K562 (cell line): ENCODE results near the gene SEMA5A. TPM values are rescaled to one million over a fixed set of nuclear protein-coding genes. Genes with fewer than 3 reads are reported as not detected.

Experiments
- ATAC-seq: fragments of 200-7000 bp; cut with Tn5 transposase; 3 replicates; pipeline ENCODE4 v1.9.1; 2020; ENCODE audit warnings: moderate library complexity
- BruUV-seq: library from RNA; stranded (reverse); fragments of 400-500 nt; replicated peaks from 2 replicates; lab custom pipeline; 2021; lab: Mats Ljungman, UMichigan
- CTCF ChIA-PET: fragments of 300-600 bp; formaldehyde crosslinking; extraction: SDS; loops from one replicate; lab custom pipeline; 2021; ENCODE audit warnings: low intra/inter-chr PET ratio; lab: Yijun Ruan, JAX
- POLR2A ChIA-PET: fragments of 300-600, 350-650 bp; sonication (Branson Sonifier 250); formaldehyde crosslinking; extraction: SDS; loops from one replicate; lab custom pipeline; 2021; ENCODE audit warnings: antibody characterized with exemption, inconsistent platforms; lab: Yijun Ruan, JAX
- DNase-seq, 4 experiments: peaks; one replicate each; pipeline versions ENCODE4 v3.0.0 to v3.0.0-alpha.2; 2011 to 2018; ENCODE audit warnings: low spot score in 3 of 4, mixed read lengths in 3 of 4; ENCODE audit errors: extremely low read depth in 1 of 4
- FAIRE-seq: peaks from 2 replicates; lab custom pipeline; 2011; peaks lifted over from hg19 to GRCh38; lab: Jason Lieb, UNC
- H2AFZ ChIP-seq: 2 replicates; pipeline ENCODE4 v1.6.0; 2011; ENCODE audit warnings: low read depth, low read length, control low read depth, inconsistent platforms
- H3K27ac ChIP-seq: fragments of 200-600 bp; 3 replicates; pipeline ENCODE4 v1.8.0; 2011; ENCODE audit warnings: low read depth, mild to moderate bottlenecking, control low read depth, inconsistent platforms, low read length, moderate library complexity, mixed read lengths; ENCODE audit errors: extremely low read depth
- H3K27me3 ChIP-seq, 2 experiments: fragments of 300-600 bp in 1 of 2; 2 replicates in 1 of 2; 3 replicates in 1 of 2; pipeline versions ENCODE4 v1.6.0 to v1.8.0; 2011; ENCODE audit warnings: inconsistent platforms in 2 of 2, low read length in 2 of 2, mild to moderate bottlenecking in 1 of 2, mixed read lengths in 1 of 2, moderate library complexity in 1 of 2; ENCODE audit not compliant: control insufficient read depth in 2 of 2, insufficient read depth in 2 of 2
- H3K36me3 ChIP-seq: fragments of 300-600 bp; 3 replicates; pipeline ENCODE4 v1.8.0; 2011; ENCODE audit warnings: mild to moderate bottlenecking, low read length, inconsistent platforms; ENCODE audit not compliant: control insufficient read depth, insufficient read depth
- H3K4me1 ChIP-seq, 2 experiments: fragments of 200-600 bp in 1 of 2; replicated peaks in 1 of 2; 2 replicates in 1 of 2; 3 replicates in 1 of 2; pipeline versions ENCODE4 v1.5.1 to v1.8.0; 2011; ENCODE audit warnings: inconsistent platforms in 2 of 2, low read length in 2 of 2, mild to moderate bottlenecking in 1 of 2, mixed read lengths in 1 of 2, moderate library complexity in 1 of 2; ENCODE audit not compliant: control insufficient read depth in 2 of 2, insufficient read depth in 2 of 2
- H3K4me2 ChIP-seq: 2 replicates; pipeline ENCODE4 v1.6.1; 2011; ENCODE audit warnings: low read length, control low read depth, inconsistent platforms, mixed read lengths; ENCODE audit not compliant: insufficient read depth
- H3K4me3 ChIP-seq: fragments of 200-600 bp; sonication (generic), shearing (Covaris generic); 2 replicates; pipeline ENCODE4 v1.5.1; 2016; ENCODE audit warnings: control low read depth, inconsistent platforms
- H3K79me2 ChIP-seq: fragments of 200-600 bp; 3 replicates; pipeline ENCODE4 v1.8.0; 2011; ENCODE audit warnings: low read length, inconsistent platforms; ENCODE audit not compliant: control insufficient read depth, insufficient read depth
- H3K9ac ChIP-seq, 2 experiments: 2 replicates each; pipeline versions ENCODE4 v1.6.0 to v1.6.1; 2011; ENCODE audit warnings: low read depth in 2 of 2, low read length in 2 of 2, control low read depth in 1 of 2, inconsistent platforms in 1 of 2, mild to moderate bottlenecking in 1 of 2, mixed read lengths in 1 of 2; ENCODE audit not compliant: insufficient read depth in 1 of 2
- H3K9me1 ChIP-seq: one replicate; pipeline ENCODE4 v1.6.0; 2011; ENCODE audit warnings: inconsistent platforms, mild to moderate bottlenecking, low read length, moderate library complexity; ENCODE audit not compliant: control insufficient read depth, insufficient read depth
- H3K9me3 ChIP-seq: replicated peaks from 2 replicates; pipeline ENCODE4 v1.5.1; 2011; ENCODE audit warnings: low read depth, low read length, inconsistent platforms; ENCODE audit not compliant: control insufficient read depth, insufficient read depth
- H4K20me1 ChIP-seq: replicated peaks from 2 replicates; pipeline ENCODE4 v1.6.1; 2011; ENCODE audit warnings: low read length, inconsistent platforms, mixed read lengths; ENCODE audit not compliant: control insufficient read depth, insufficient read depth
- ATF1 ChIP-seq, 2 experiments: fragments of 450-650 bp in 1 of 2; IDR thresholded peaks; 2 replicates each; pipeline ENCODE4 v1.6.1; 2016; ENCODE audit warnings: missing compliant biosample characterization in 1 of 2, missing genetic modification characterization in 1 of 2
- BMI1 ChIP-seq: fragments of 150-350 bp; IDR thresholded peaks from 2 replicates; pipeline ENCODE4 v1.6.1; 2014; ENCODE audit warnings: low read length
- DLX4 ChIP-seq: fragments of 250-450 bp; sonication (Bioruptor Pico); IDR thresholded peaks from 2 replicates; pipeline ENCODE4 v1.6.1; 2021; ENCODE audit warnings: mild to moderate bottlenecking
- ESRRB ChIP-seq: fragments of 250-450 bp; sonication (Bioruptor Pico); IDR thresholded peaks from 2 replicates; pipeline ENCODE4 v1.5.0; 2020; ENCODE audit warnings: mild to moderate bottlenecking, moderate library complexity, borderline replicate concordance
- KAT2B ChIP-seq: IDR thresholded peaks from one replicate; pipeline ENCODE4 v1.6.1; 2012; ENCODE audit warnings: low read depth, mild to moderate bottlenecking, control low read depth, inconsistent platforms, low read length, moderate library complexity
- MAX ChIP-seq: sonication (generic); formaldehyde crosslinking; IDR thresholded peaks from 2 replicates; pipeline ENCODE4 v1.9.0; 2022; ENCODE audit warnings: mild to moderate bottlenecking, missing genetic modification reagents
- MBD2 ChIP-seq: sonication (generic); IDR thresholded peaks from 2 replicates; pipeline ENCODE4 v1.6.1; 2016; ENCODE audit warnings: low read depth, borderline replicate concordance
- NCOA1 ChIP-seq: fragments of 450-650 bp; IDR thresholded peaks from 2 replicates; pipeline ENCODE4 v1.6.1; 2016; ENCODE audit warnings: low read depth
- NCOA4 ChIP-seq: fragments of 450-650 bp; IDR thresholded peaks from 2 replicates; pipeline ENCODE4 v1.6.1; 2018; ENCODE audit warnings: mild to moderate bottlenecking; ENCODE audit not compliant: partially characterized antibody
- NCOA6 ChIP-seq: fragments of 450-650 bp; IDR thresholded peaks from 2 replicates; pipeline ENCODE4 v1.6.1; 2017; ENCODE audit warnings: mild to moderate bottlenecking
- NR1H2 ChIP-seq: sonication (generic); formaldehyde crosslinking; IDR thresholded peaks from 2 replicates; pipeline ENCODE4 v1.4.0; 2020; ENCODE audit warnings: mild to moderate bottlenecking, missing genetic modification reagents
- SMAD1 ChIP-seq: fragments of 150-350 bp; IDR thresholded peaks from 2 replicates; pipeline ENCODE4 v1.6.1; 2014; ENCODE audit warnings: low read length, low read depth; ENCODE audit not compliant: partially characterized antibody
- SPI1 ChIP-seq: IDR thresholded peaks from 2 replicates; pipeline ENCODE4 v1.6.1; 2011; ENCODE audit warnings: low read depth, low read length, control low read depth, borderline replicate concordance
- ZBTB34 ChIP-seq: fragments of 250-450 bp; sonication (Bioruptor Pico); IDR thresholded peaks from 2 replicates; pipeline ENCODE4 v1.8.0; 2021; ENCODE audit warnings: mild to moderate bottlenecking, moderate library complexity
- ZKSCAN8 ChIP-seq: fragments of 200-800 bp; sonication (Bioruptor generic); IDR thresholded peaks from 2 replicates; pipeline ENCODE4 v1.6.1; 2016; ENCODE audit warnings: missing genetic modification characterization, missing compliant biosample characterization
- ZNF165 ChIP-seq: fragments of 250-450 bp; sonication (Bioruptor Pico); IDR thresholded peaks from 2 replicates; pipeline ENCODE4 v1.4.0; 2020; ENCODE audit warnings: borderline replicate concordance
- ZNF398 ChIP-seq: fragments of 250-450 bp; sonication (Bioruptor Pico); IDR thresholded peaks from 2 replicates; pipeline ENCODE4 v1.8.0; 2021; ENCODE audit warnings: moderate library complexity, mild to moderate bottlenecking, inconsistent platforms
- ZNF511 ChIP-seq: sonication (generic); formaldehyde crosslinking; IDR thresholded peaks from 2 replicates; pipeline ENCODE4 v1.8.0; 2022; ENCODE audit warnings: mild to moderate bottlenecking, missing genetic modification reagents
- WGBS: fragments of 100-300 bp; shearing (Covaris generic); methylation state at CpG from one replicate; pipeline ENCODE4 v1.1.6; 2016; ENCODE audit warnings: low coverage, mixed read lengths; ENCODE audit not compliant: insufficient coverage; ENCODE audit errors: missing lambda C conversion rate; 5-methylcytosine and 5-hydroxymethylcytosine counted together
- in situ Hi-C: fragments of 300-500 bp; cut with MboI; formaldehyde crosslinking; loops from 4 replicates; pipeline ENCODE4 v1.15.0; 2018; ENCODE audit warnings: inconsistent platforms, mixed read lengths
- intact Hi-C: fragments of 100-400 bp; cut with micrococcal nuclease; formaldehyde crosslinking; loops from 2 replicates; pipeline ENCODE4 v1.14.2; 2022
- polyA plus RNA-seq, 8 experiments: library from polyadenylated mRNA; depleted of rRNA in 4 of 8; stranded (reverse) in 5 of 8; unstranded in 3 of 8; fragments of >200 nt; fragmentation: Nextera tagmentation in 2 of 8; fragmentation: Illumina TruSeq in 1 of 8; extraction: Ambion mirVana in 2 of 8; extraction: Trizol in 1 of 8; gene quantifications; 2 replicates each; pipeline versions ENCODE4 v1.2.1 to v1.2.3, GENCODE V29; 2011 to 2014; ENCODE audit warnings: inconsistent platforms in 1 of 8, missing spikeins in 1 of 8
- total RNA-seq, 7 experiments: library from RNA; depleted of rRNA in 6 of 7; stranded (reverse); fragments of >200 nt in 6 of 7; fragmentation: Illumina TruSeq in 2 of 7; extraction: Trizol in 2 of 7; gene quantifications; 2 replicates each; pipeline versions ENCODE4 v1.2.1 to v1.2.3, GENCODE V29; 2011 to 2021; ENCODE audit warnings: low replicate concordance in 1 of 7

SEMA5A gene
- total and polyA plus RNA-seq, 9 of the 15 experiments (the other 6 are each of a cell fraction or from before 2014, with no cell fraction given), result 0.02 TPM; not detected in 8

GRCh38 chr5:9557696-9558095 is 11.8 kb upstream of the SEMA5A start (continued):
- TF ChIP-seq ZBTB34 (CRISPR knock-in tag), result no peak

GRCh38 chr5:9555961-9556360 is 10.1 kb upstream of the SEMA5A start:
- Histone ChIP-seq H4K20me1 (no peaks in the 10 kb centered on the region), H3K79me2 (no peaks in the 10 kb centered on the region), H3K9me1 (no peaks in the 10 kb centered on the region), H2AFZ (no peak overlapping the region), H3K4me3 (no peak overlapping the region), H3K9ac (no peak overlapping the region), H3K9me3 (no peaks in the 10 kb centered on the region), H3K27ac (no peak overlapping the region), H3K36me3 (no peaks in the 10 kb centered on the region), H3K4me1 (no peaks in the 10 kb centered on the region), H3K27me3 (no peaks in the 10 kb centered on the region)
- POLR2A ChIA-PET, result no interaction called here
- no peak for ATAC-seq
- BruUV-seq, result no TSS peak
- FAIRE-seq, result no peak
- intact Hi-C loops, result no loop called here
- 2% methylated on average over 4 of the region's 4 CpGs for WGBS
- CTCF ChIA-PET, result no interaction called here
- TF ChIP-seq SPI1 (no peak), ZNF511 (CRISPR knock-in tag) (no peak), NCOA6 (no peak), BMI1 (no peak), NCOA1 (no peak), NR1H2 (CRISPR knock-in tag) (no peak), NCOA4 (no peak), DLX4 (CRISPR knock-in tag) (no peak), MBD2 (no peak), SMAD1 (no peak), ESRRB (CRISPR knock-in tag) (no peak), MAX (CRISPR knock-in tag) (no peak), ATF1 (CRISPR knock-in tag; IDR thresholded peaks at IDR 0.05) (no peak), ATF1 (tag; IDR thresholded peaks at IDR 0.05) (no peak), KAT2B (no peak), ZNF398 (no peak), ZNF165 (no peak), ZKSCAN8 (no peak)
- TF ChIP-seq, all 486 proteins: peak for 0
- in situ Hi-C loops, result no loop called here
- DNase-seq, result no peak
- H3K4me2 ChIP-seq, result no peak overlapping the region
